ENCODE data around the gene MFN2.

DNA sequence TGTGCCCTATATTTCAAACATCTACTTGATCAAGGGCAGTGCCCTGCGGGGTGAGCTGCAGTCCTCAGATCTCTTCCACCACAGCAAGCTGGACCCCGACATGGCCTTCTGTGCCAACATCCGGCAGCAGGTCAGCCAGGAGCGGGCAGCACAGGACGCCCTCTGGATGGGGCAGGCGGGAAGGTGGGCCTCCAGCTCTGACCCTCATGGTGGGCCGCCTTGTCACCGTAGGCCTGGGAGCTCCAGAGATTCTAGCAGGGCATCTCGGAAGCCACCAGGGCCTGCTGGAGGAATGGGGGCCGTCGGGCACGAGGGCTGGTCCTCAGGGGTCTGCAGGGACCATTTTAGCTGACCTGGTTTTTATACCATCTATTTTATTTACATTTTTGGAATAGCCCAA is 15.6 kb upstream of the MFN2 start:
- TF ChIP-seq ZNF23 (tag by site-specific recombination; IDR thresholded peaks at IDR 0.05; ENCODE audit: borderline replicate concordance) (no peak), ZNF423 (tag by site-specific recombination; IDR thresholded peaks at IDR 0.05) (no peak), ZEB2 (tag by site-specific recombination; IDR thresholded peaks at IDR 0.05) (no peak), ZNF24 (tag by site-specific recombination; IDR thresholded peaks at IDR 0.05) (no peak)
- TF ChIP-seq, protein P1, sequence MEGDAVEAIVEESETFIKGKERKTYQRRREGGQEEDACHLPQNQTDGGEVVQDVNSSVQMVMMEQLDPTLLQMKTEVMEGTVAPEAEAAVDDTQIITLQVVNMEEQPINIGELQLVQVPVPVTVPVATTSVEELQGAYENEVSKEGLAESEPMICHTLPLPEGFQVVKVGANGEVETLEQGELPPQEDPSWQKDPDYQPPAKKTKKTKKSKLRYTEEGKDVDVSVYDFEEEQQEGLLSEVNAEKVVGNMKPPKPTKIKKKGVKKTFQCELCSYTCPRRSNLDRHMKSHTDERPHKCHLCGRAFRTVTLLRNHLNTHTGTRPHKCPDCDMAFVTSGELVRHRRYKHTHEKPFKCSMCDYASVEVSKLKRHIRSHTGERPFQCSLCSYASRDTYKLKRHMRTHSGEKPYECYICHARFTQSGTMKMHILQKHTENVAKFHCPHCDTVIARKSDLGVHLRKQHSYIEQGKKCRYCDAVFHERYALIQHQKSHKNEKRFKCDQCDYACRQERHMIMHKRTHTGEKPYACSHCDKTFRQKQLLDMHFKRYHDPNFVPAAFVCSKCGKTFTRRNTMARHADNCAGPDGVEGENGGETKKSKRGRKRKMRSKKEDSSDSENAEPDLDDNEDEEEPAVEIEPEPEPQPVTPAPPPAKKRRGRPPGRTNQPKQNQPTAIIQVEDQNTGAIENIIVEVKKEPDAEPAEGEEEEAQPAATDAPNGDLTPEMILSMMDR (tag by site-specific recombination; IDR thresholded peaks at IDR 0.05): no peak
